Mammary epithelial cell (primary cell): ENCODE measurements around the gene CEL.

ENCODE experiments used
- EZH2 ChIP-seq: IDR thresholded peaks from 2 replicates; pipeline ENCODE4 v1.6.1; 2012; ENCODE audit warnings: low read length, inconsistent platforms, borderline replicate concordance
- TF ChIP-seq, protein P1 (sequence below), 2 donors: IDR thresholded peaks in 1 of 2; conservative IDR thresholded peaks in 1 of 2; 2 replicates each; pipeline ENCODE4 v1.5.1; 2011 to 2012; ENCODE audit warnings: inconsistent platforms in 2 of 2, low read length in 2 of 2, mild to moderate bottlenecking in 2 of 2, control low read depth in 1 of 2, low read depth in 1 of 2; ENCODE audit not compliant: insufficient read depth in 1 of 2; ENCODE audit errors: extremely low read depth in 1 of 2

DNA sequence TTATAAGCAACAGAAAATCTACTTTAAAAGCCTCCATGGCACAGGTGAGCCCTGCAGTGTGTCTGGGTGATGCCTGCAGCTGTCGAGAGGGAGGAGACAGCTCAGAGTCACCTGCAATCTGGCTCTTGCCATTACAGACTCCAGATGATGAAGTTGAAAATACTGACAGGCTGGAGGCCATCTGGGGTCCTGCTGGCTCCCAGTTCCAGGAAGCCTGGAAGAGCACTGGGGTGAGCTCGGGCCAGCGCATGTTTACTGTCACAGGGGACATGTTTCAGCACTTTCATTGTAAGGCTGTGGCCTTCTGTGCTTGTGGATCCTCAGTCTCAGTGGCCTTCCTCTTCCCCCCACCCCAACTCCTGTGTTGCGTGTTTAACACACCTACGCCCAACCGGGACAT lies 28.4 kb downstream of the CEL start:
- no peak for TF ChIP-seq EZH2
- TF ChIP-seq, protein P1, sequence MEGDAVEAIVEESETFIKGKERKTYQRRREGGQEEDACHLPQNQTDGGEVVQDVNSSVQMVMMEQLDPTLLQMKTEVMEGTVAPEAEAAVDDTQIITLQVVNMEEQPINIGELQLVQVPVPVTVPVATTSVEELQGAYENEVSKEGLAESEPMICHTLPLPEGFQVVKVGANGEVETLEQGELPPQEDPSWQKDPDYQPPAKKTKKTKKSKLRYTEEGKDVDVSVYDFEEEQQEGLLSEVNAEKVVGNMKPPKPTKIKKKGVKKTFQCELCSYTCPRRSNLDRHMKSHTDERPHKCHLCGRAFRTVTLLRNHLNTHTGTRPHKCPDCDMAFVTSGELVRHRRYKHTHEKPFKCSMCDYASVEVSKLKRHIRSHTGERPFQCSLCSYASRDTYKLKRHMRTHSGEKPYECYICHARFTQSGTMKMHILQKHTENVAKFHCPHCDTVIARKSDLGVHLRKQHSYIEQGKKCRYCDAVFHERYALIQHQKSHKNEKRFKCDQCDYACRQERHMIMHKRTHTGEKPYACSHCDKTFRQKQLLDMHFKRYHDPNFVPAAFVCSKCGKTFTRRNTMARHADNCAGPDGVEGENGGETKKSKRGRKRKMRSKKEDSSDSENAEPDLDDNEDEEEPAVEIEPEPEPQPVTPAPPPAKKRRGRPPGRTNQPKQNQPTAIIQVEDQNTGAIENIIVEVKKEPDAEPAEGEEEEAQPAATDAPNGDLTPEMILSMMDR (conservative IDR thresholded peaks at IDR 0.05 in 1 of 2, IDR thresholded peaks at IDR 0.05 in 1 of 2; ENCODE audit: extremely low read depth in 1 of 2, insufficient read depth in 1 of 2, low read depth in 1 of 2, low read length in 2 of 2), result no peak
